H1 (cell line): ENCODE data around the gene ODF2L.

Experiments used
- CEBPB ChIP-seq: IDR thresholded peaks from 2 replicates; pipeline ENCODE4 v1.6.1; 2012; ENCODE audit warnings: low read depth, low read length
- CHD2 ChIP-seq: IDR thresholded peaks from 2 replicates; pipeline ENCODE4 v1.6.1; 2012; ENCODE audit warnings: low read length, improper control_type of control experiment
- CTCF ChIP-seq, 3 experiments: IDR thresholded peaks; 1 replicate in 2 of 3; 2 replicates in 1 of 3; pipeline versions ENCODE4 v1.5.1 to v1.6.1; 2011; ENCODE audit warnings: low read length in 3 of 3, mild to moderate bottlenecking in 3 of 3, inconsistent platforms in 2 of 3, low read depth in 1 of 3, moderate library complexity in 1 of 3; ENCODE audit not compliant: insufficient read depth in 1 of 3; ENCODE audit errors: control extremely low read depth in 1 of 3
- EP300 ChIP-seq, 2 experiments: IDR thresholded peaks; 1 replicate in 1 of 2; 2 replicates in 1 of 2; pipeline ENCODE4 v1.6.1; 2011 to 2012; ENCODE audit warnings: low read depth in 2 of 2, low read length in 2 of 2, mild to moderate bottlenecking in 2 of 2, borderline replicate concordance in 1 of 2, inconsistent platforms in 1 of 2, moderate library complexity in 1 of 2
- EZH2 ChIP-seq: fragments of 200-600 bp; sonication (generic); IDR thresholded peaks from 2 replicates; pipeline ENCODE4 v1.7.1; 2012; ENCODE audit warnings: low read depth, mild to moderate bottlenecking, moderate library complexity, low read length, inconsistent platforms; ENCODE audit not compliant: severe bottlenecking
- GABPA ChIP-seq: IDR thresholded peaks from 2 replicates; pipeline ENCODE4 v1.6.1; 2011; ENCODE audit warnings: mild to moderate bottlenecking, low read length, moderate library complexity, borderline replicate concordance; ENCODE audit not compliant: insufficient read depth
- JUND ChIP-seq: IDR thresholded peaks from 2 replicates; pipeline ENCODE4 v1.6.1; 2011; ENCODE audit warnings: mild to moderate bottlenecking, improper control_type of control experiment, low read length
- POLR2AphosphoS5 ChIP-seq: IDR thresholded peaks from 2 replicates; pipeline ENCODE4 v1.6.1; 2011; ENCODE audit warnings: low read depth, low read length
- RAD21 ChIP-seq, 2 experiments: IDR thresholded peaks in 1 of 2; conservative IDR thresholded peaks in 1 of 2; 2 replicates each; pipeline ENCODE4 v1.6.1; 2011; ENCODE audit warnings: low read depth in 2 of 2, low read length in 2 of 2, improper control_type of control experiment in 1 of 2, inconsistent platforms in 1 of 2, mild to moderate bottlenecking in 1 of 2, moderate library complexity in 1 of 2
- SIN3A ChIP-seq, 2 experiments: IDR thresholded peaks in 1 of 2; conservative IDR thresholded peaks in 1 of 2; 2 replicates each; pipeline ENCODE4 v1.6.1; 2011 to 2012; ENCODE audit warnings: low read length in 2 of 2, improper control_type of control experiment in 1 of 2, low read depth in 1 of 2, mild to moderate bottlenecking in 1 of 2
- TAF1 ChIP-seq: IDR thresholded peaks from 2 replicates; pipeline ENCODE4 v1.6.1; 2011; ENCODE audit warnings: mild to moderate bottlenecking, low read depth, low read length
- TBP ChIP-seq: IDR thresholded peaks from 2 replicates; pipeline ENCODE4 v1.6.1; 2011; ENCODE audit warnings: low read depth, low read length, improper control_type of control experiment
- TF ChIP-seq, protein P1 (sequence below): IDR thresholded peaks from 2 replicates; pipeline ENCODE4 v1.6.1; 2011; ENCODE audit warnings: low read length, improper control_type of control experiment
- TF ChIP-seq, protein P2 (sequence below): IDR thresholded peaks from 2 replicates; pipeline ENCODE4 v1.6.1; 2011; ENCODE audit warnings: low read depth, mild to moderate bottlenecking, low read length; ENCODE audit not compliant: insufficient read depth

DNA sequence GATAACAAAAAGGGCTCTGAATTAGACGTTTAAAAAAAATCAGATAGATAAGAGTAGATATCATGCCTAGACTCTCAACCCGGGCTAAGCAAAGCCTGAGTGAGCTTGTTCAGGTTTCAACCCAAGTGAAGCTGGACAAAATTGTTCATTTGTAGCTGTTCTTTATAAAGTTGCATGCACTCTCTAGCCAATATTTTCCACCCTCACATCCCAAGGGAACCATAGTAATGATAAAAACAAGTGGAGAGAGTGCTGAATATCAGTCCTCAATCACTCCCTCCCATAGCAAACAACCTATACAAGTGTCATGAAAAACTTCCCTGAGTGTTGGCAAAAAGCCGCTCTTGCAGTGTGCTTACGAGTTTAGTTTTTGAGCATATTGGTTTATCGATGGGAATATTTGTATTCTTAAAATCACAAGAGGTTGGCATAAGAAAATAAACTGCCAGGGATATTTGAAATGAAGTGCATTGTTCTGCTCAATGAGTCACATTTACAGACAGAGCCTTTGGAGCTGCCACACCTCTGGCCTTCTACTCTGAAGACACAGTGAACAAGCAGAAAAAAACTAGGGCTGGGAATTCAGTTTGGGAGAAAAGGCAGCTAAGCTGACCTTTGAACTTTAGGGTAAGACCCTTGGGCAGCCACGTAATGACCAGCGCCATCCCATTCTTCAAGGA is 25.6 kb upstream of the ODF2L start:
- TF ChIP-seq CTCF (IDR thresholded peaks at IDR 0.05; ENCODE audit: control extremely low read depth in 1 of 3, insufficient read depth in 1 of 3, low read depth in 1 of 3, low read length in 3 of 3) (no peak), CEBPB (no peak), POLR2AphosphoS5 (no peak), EZH2 (no peak), EP300 (IDR thresholded peaks at IDR 0.05; ENCODE audit: borderline replicate concordance in 1 of 2, low read depth in 2 of 2, low read length in 2 of 2) (no peak), RAD21 (IDR thresholded peaks at IDR 0.05 in 1 of 2, conservative IDR thresholded peaks at IDR 0.05 in 1 of 2; ENCODE audit: low read depth in 2 of 2, low read length in 2 of 2) (no peak), CHD2 (no peak), TAF1 (no peak), GABPA (no peak), SIN3A (conservative IDR thresholded peaks at IDR 0.05 in 1 of 2, IDR thresholded peaks at IDR 0.05 in 1 of 2; ENCODE audit: low read depth in 1 of 2, low read length in 2 of 2) (no peak), TBP (no peak), JUND (no peak)
- TF ChIP-seq, protein P1, sequence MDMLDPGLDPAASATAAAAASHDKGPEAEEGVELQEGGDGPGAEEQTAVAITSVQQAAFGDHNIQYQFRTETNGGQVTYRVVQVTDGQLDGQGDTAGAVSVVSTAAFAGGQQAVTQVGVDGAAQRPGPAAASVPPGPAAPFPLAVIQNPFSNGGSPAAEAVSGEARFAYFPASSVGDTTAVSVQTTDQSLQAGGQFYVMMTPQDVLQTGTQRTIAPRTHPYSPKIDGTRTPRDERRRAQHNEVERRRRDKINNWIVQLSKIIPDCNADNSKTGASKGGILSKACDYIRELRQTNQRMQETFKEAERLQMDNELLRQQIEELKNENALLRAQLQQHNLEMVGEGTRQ, result no peak
- TF ChIP-seq, protein P2, sequence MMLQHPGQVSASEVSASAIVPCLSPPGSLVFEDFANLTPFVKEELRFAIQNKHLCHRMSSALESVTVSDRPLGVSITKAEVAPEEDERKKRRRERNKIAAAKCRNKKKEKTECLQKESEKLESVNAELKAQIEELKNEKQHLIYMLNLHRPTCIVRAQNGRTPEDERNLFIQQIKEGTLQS, result no peak
